Colonic mucosa (tissue), 4 donors: Measurements from ENCODE around the gene PLCB4. TPM values are rescaled to one million over a fixed set of nuclear protein-coding genes. Genes with fewer than 3 reads are reported as not detected.

Experiments used
- DNase-seq: peaks from one replicate; pipeline ENCODE4 v3.0.0-alpha.2; 2020
- H3K27ac ChIP-seq: fragments of 200-600 bp; one replicate; pipeline ENCODE4 v1.8.0; 2021
- H3K27me3 ChIP-seq: fragments of 200-600 bp; one replicate; pipeline ENCODE4 v1.8.0; 2021
- H3K36me3 ChIP-seq: fragments of 200-600 bp; one replicate; pipeline ENCODE4 v1.8.0; 2021
- H3K4me1 ChIP-seq: fragments of 200-600 bp; one replicate; pipeline ENCODE4 v1.8.0; 2021; ENCODE audit warnings: mild to moderate bottlenecking
- H3K4me3 ChIP-seq: fragments of 200-600 bp; one replicate; pipeline ENCODE4 v1.8.0; 2021
- H3K9ac ChIP-seq, 2 donors: one replicate each; pipeline ENCODE4 v1.7.0; 2013; ENCODE audit warnings: control low read depth in 2 of 2, low read depth in 2 of 2, low read length in 2 of 2
- H3K9me3 ChIP-seq: fragments of 200-600 bp; one replicate; pipeline ENCODE4 v1.8.0; 2021
- CTCF ChIP-seq: fragments of 200-600 bp; IDR thresholded peaks from one replicate; pipeline ENCODE4 v1.8.0; 2022; ENCODE audit warnings: antibody characterized with exemption, mild to moderate bottlenecking
- intact Hi-C: fragments of 100-400 bp; cut with DNase I; formaldehyde crosslinking; loops from one replicate; pipeline ENCODE4 v1.14.1; 2022
- total RNA-seq, 2 donors: library from RNA; stranded (reverse); fragmentation: NEBNext Ultra II Directional in 1 of 2; extraction: Animal tissue kit (Norgen Biotek cat#: 25700) in 1 of 2; gene quantifications; one replicate each; pipeline ENCODE4 v1.2.1, GENCODE V29; 2021
- donor health status: healthy.
- donor health status: DM: no; HTN: no; CAD: no.
- donor health status: DM: no; HTN: no; CAD: no.

PLCB4 gene
- total RNA-seq, 2 donors from 2014 or later: 39.4 to 39.5 TPM

- TF ChIP-seq CTCF: no peak
- DNase-seq: peak; percentile 32
These were observed 218.9 kb downstream of the PLCB4 start for GRCh38 chr20:9287826-9288225.

DNA sequence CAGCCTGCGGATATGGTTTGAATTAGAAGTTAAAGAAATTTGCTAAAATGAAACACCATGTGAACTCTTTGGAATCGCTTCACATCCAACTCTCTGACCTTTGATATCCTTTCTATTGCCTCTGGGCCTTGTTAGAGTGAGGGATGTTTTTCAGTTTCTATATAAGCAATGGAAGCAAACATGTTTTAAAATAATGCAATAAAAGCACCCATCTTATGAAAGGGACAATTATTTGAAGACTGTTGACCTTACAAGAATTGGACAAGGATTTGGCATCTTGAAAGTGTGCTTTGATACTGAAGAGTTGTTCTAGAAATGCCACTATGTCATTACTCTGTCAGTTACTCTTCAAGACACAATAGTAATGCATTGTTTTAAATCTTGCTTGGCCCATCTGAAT is 221.4 kb downstream of the PLCB4 start:
- Histone ChIP-seq H3K4me3 (no peak overlapping the region), H3K27ac (no peak overlapping the region), H3K27me3 (no peaks in the 10 kb centered on the region), H3K4me1 (no peaks in the 10 kb centered on the region), H3K9ac (no peak overlapping the region), H3K36me3 (no peaks in the 10 kb centered on the region), H3K9me3 (no peaks in the 10 kb centered on the region)
- no peak for DNase-seq
- intact Hi-C loops: no loop called here
- TF ChIP-seq CTCF: no peak

More at GRCh38 chr20:9287826-9288225, 218.9 kb downstream of the PLCB4 start:
- Histone ChIP-seq H3K9me3 (no peaks in the 10 kb centered on the region), H3K4me3 (no peak overlapping the region), H3K9ac (no peak overlapping the region), H3K4me1 (no peaks in the 10 kb centered on the region), H3K27ac (no peak overlapping the region), H3K36me3 (no peaks in the 10 kb centered on the region), H3K27me3 (no peaks in the 10 kb centered on the region)
- intact Hi-C loops: no loop called here

GRCh38 chr20:9293145-9293544 is 224.3 kb downstream of the PLCB4 start:
- Histone ChIP-seq H3K27ac (no peak overlapping the region), H3K36me3 (no peaks in the 10 kb centered on the region), H3K4me3 (no peak overlapping the region), H3K9me3 (no peaks in the 10 kb centered on the region), H3K4me1 (no peaks in the 10 kb centered on the region), H3K27me3 (no peaks in the 10 kb centered on the region), H3K9ac (no peak overlapping the region)
- intact Hi-C loops: no loop called here
- TF ChIP-seq CTCF: no peak
- DNase-seq: no peak

- TF ChIP-seq CTCF: no peak
- no peaks in the 10 kb centered on the region for H3K27me3 ChIP-seq
- DNase-seq: no peak
- H3K9me3 ChIP-seq: no peaks in the 10 kb centered on the region
- H3K4me1 ChIP-seq: no peaks in the 10 kb centered on the region
- H3K4me3 ChIP-seq: no peak overlapping the region
- H3K27ac ChIP-seq: no peak overlapping the region
- H3K36me3 ChIP-seq: no peaks in the 10 kb centered on the region
- intact Hi-C loops: no loop called here
- H3K9ac ChIP-seq: no peak overlapping the region
These were observed 225.2 kb downstream of the PLCB4 start for GRCh38 chr20:9294041-9294440.

GRCh38 chr20:9298906-9299305 is 230.0 kb downstream of the PLCB4 start:
- Histone ChIP-seq H3K36me3 (no peaks in the 10 kb centered on the region), H3K9ac (no peak overlapping the region), H3K9me3 (no peaks in the 10 kb centered on the region), H3K4me1 (no peaks in the 10 kb centered on the region), H3K4me3 (no peak overlapping the region), H3K27ac (no peak overlapping the region), H3K27me3 (no peaks in the 10 kb centered on the region)
- TF ChIP-seq CTCF: no peak
- intact Hi-C loops: no loop called here
- DNase-seq: no peak

- Histone ChIP-seq H3K9ac (no peak overlapping the region), H3K4me3 (no peak overlapping the region), H3K9me3 (no peaks in the 10 kb centered on the region), H3K4me1 (no peaks in the 10 kb centered on the region), H3K27ac (no peak overlapping the region), H3K27me3 (no peaks in the 10 kb centered on the region), H3K36me3 (no peaks in the 10 kb centered on the region)
- DNase-seq: no peak
- TF ChIP-seq CTCF: no peak
- intact Hi-C loops: no loop called here
These were observed 231.2 kb downstream of the PLCB4 start for GRCh38 chr20:9300080-9300479.
